Measurements from ENCODE around the gene CERK. TPM values are rescaled to one million over a fixed set of nuclear protein-coding genes. Genes with fewer than 3 reads are reported as not detected.

Gene CERK
- total RNA-seq, 4 donors from 2014 or later: 19.2 to 46.2 (median 36.6) TPM

DNA sequence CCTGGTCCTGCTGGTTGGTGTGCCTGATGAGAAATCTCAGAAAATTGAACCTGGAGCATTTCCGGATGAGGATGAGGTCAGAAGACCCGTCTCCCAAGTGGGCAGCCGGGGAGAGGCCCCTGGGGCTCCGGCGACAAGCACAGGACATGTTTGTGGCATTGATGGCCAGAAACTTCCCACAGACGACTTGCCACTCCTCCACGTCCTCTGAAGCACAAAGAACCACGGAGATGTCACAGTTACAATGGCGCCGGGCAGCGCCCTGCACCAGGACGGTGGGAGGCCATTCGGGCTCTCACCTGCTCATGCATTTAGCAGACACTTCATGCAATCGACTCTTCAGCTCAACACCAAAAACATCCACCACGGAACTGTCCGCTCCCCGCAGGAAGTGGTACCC lies 46.5 kb downstream of the CERK start:
- no peak for DNase-seq (ENCODE audit: low spot score in 2 of 2)
- Histone ChIP-seq H3K4me1 (peaks cover 6% of the 10 kb centered on the region), H3K27me3 (no peaks in the 10 kb centered on the region), H3K9me3 (no peaks in the 10 kb centered on the region), H3K4me3 (no peak overlapping the region), H3K36me3 (peaks cover 78% of the 10 kb centered on the region), H3K27ac (no peak overlapping the region)
- WGBS: 92% methylated on average over 17 of the region's 17 CpGs
- TF ChIP-seq POLR2A (IDR thresholded peaks at IDR 0.05) (no peak), EP300 (IDR thresholded peaks at IDR 0.05) (no peak), POLR2AphosphoS5 (IDR thresholded peaks at IDR 0.05) (no peak)
- TF ChIP-seq, protein P1, sequence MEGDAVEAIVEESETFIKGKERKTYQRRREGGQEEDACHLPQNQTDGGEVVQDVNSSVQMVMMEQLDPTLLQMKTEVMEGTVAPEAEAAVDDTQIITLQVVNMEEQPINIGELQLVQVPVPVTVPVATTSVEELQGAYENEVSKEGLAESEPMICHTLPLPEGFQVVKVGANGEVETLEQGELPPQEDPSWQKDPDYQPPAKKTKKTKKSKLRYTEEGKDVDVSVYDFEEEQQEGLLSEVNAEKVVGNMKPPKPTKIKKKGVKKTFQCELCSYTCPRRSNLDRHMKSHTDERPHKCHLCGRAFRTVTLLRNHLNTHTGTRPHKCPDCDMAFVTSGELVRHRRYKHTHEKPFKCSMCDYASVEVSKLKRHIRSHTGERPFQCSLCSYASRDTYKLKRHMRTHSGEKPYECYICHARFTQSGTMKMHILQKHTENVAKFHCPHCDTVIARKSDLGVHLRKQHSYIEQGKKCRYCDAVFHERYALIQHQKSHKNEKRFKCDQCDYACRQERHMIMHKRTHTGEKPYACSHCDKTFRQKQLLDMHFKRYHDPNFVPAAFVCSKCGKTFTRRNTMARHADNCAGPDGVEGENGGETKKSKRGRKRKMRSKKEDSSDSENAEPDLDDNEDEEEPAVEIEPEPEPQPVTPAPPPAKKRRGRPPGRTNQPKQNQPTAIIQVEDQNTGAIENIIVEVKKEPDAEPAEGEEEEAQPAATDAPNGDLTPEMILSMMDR (IDR thresholded peaks at IDR 0.05): no peak

GRCh38 chr22:46690146-46690545 lies 47.9 kb downstream of the CERK start:
- no peak for DNase-seq (ENCODE audit: low spot score in 2 of 2)
- Histone ChIP-seq H3K27ac (no peak overlapping the region), H3K4me3 (no peak overlapping the region), H3K27me3 (no peaks in the 10 kb centered on the region), H3K36me3 (peaks cover 73% of the 10 kb centered on the region), H3K4me1 (peaks cover 13% of the 10 kb centered on the region), H3K9me3 (no peaks in the 10 kb centered on the region)
- 93% methylated on average over 19 of the region's 20 CpGs for WGBS
- TF ChIP-seq, protein P1 (IDR thresholded peaks at IDR 0.05): no peak
- no peak for TF ChIP-seq POLR2AphosphoS5 (IDR thresholded peaks at IDR 0.05)
- TF ChIP-seq POLR2A (IDR thresholded peaks at IDR 0.05): no peak
- no peak for TF ChIP-seq EP300 (IDR thresholded peaks at IDR 0.05)

GRCh38 chr22:46688949-46689348 lies 49.1 kb downstream of the CERK start:
- WGBS: 50% methylated on average over 11 of the region's 11 CpGs
- no peak overlapping the region for H3K27ac ChIP-seq
- no peak for DNase-seq (ENCODE audit: low spot score in 2 of 2)
- no peaks in the 10 kb centered on the region for H3K9me3 ChIP-seq
- H3K4me3 ChIP-seq: no peak overlapping the region
- peaks cover 61% of the 10 kb centered on the region for H3K36me3 ChIP-seq
- no peaks in the 10 kb centered on the region for H3K27me3 ChIP-seq
- TF ChIP-seq, protein P1 (IDR thresholded peaks at IDR 0.05): no peak
- TF ChIP-seq EP300 (IDR thresholded peaks at IDR 0.05) (no peak), POLR2AphosphoS5 (IDR thresholded peaks at IDR 0.05) (no peak), POLR2A (IDR thresholded peaks at IDR 0.05) (no peak)
- H3K4me1 ChIP-seq: peaks cover 20% of the 10 kb centered on the region

- Histone ChIP-seq H3K27me3 (no peaks in the 10 kb centered on the region), H3K4me1 (peaks cover 20% of the 10 kb centered on the region), H3K27ac (no peak overlapping the region), H3K4me3 (no peak overlapping the region), H3K9me3 (no peaks in the 10 kb centered on the region), H3K36me3 (peaks cover 49% of the 10 kb centered on the region)
- 93% methylated on average over 8 of the region's 15 CpGs for WGBS
- no peak for DNase-seq (ENCODE audit: low spot score in 2 of 2)
- no peak for TF ChIP-seq POLR2A (IDR thresholded peaks at IDR 0.05)
- TF ChIP-seq POLR2AphosphoS5 (IDR thresholded peaks at IDR 0.05): no peak
- TF ChIP-seq EP300 (IDR thresholded peaks at IDR 0.05): no peak
- TF ChIP-seq, protein P1 (IDR thresholded peaks at IDR 0.05): no peak
Measured at GRCh38 chr22:46687460-46687859, 50.6 kb downstream of the CERK start.

- 83% methylated on average over 15 of the region's 15 CpGs for WGBS
- Histone ChIP-seq H3K4me3 (no peak overlapping the region), H3K27me3 (no peaks in the 10 kb centered on the region), H3K4me1 (peaks cover 20% of the 10 kb centered on the region), H3K27ac (no peak overlapping the region), H3K36me3 (peaks cover 49% of the 10 kb centered on the region), H3K9me3 (no peaks in the 10 kb centered on the region)
- TF ChIP-seq POLR2A (IDR thresholded peaks at IDR 0.05) (no peak), EP300 (IDR thresholded peaks at IDR 0.05) (no peak), POLR2AphosphoS5 (IDR thresholded peaks at IDR 0.05) (no peak)
- TF ChIP-seq, protein P1 (IDR thresholded peaks at IDR 0.05): no peak
- DNase-seq (ENCODE audit: low spot score in 2 of 2): no peak
Measured at GRCh38 chr22:46687048-46687444, 51.0 kb downstream of the CERK start.

Measured in suprapubic skin (tissue), 4 donors.